Large intestine (tissue), 12 donors: ENCODE data around the gene SIGLEC6. TPM values are rescaled to one million over a fixed set of nuclear protein-coding genes. Genes with fewer than 3 reads are reported as not detected.

Experiments
- DNase-seq, 2 donors: peaks; one replicate each; pipeline versions ENCODE4 v3.0.0 to v3.0.0-alpha.2; 2013
- H3K27ac ChIP-seq: one replicate; pipeline ENCODE4 v1.5.1; 2013; ENCODE audit warnings: low read length
- H3K27me3 ChIP-seq: 2 replicates; pipeline ENCODE4 v1.6.1; 2013; ENCODE audit warnings: low read length; ENCODE audit not compliant: control insufficient read depth, insufficient read depth
- H3K36me3 ChIP-seq: 2 replicates; pipeline ENCODE4 v1.6.1; 2013; ENCODE audit warnings: low read length; ENCODE audit not compliant: control insufficient read depth, insufficient read depth
- H3K4me1 ChIP-seq: one replicate; pipeline ENCODE4 v1.6.1; 2013; ENCODE audit warnings: low read length; ENCODE audit not compliant: control insufficient read depth, insufficient read depth
- H3K4me3 ChIP-seq: one replicate; pipeline ENCODE4 v1.5.1; 2013; ENCODE audit warnings: low read length
- H3K9me3 ChIP-seq: one replicate; pipeline ENCODE4 v1.6.1; 2013; ENCODE audit warnings: mild to moderate bottlenecking, low read depth, low read length, moderate library complexity; ENCODE audit not compliant: control insufficient read depth
- whole genome bisulfite sequencing: methylation state at CpG from one replicate; pipeline ENCODE4 v1.1.5; 2013; ENCODE audit warnings: low lambda C conversion rate; ENCODE audit not compliant: insufficient coverage; 5-methylcytosine and 5-hydroxymethylcytosine counted together
- long read RNA-seq, 11 donors: transcript quantifications; one replicate each; lab custom pipeline, GENCODE V29; 2026
- polyA plus RNA-seq: library from polyadenylated mRNA; unstranded; fragments of 120-200 nt; gene quantifications from one replicate; pipeline ENCODE4 v1.2.1, GENCODE V29; 2013

Gene SIGLEC6
- polyA plus RNA-seq, result 0.09 TPM
- long read RNA-seq, donor 1, result 0 reads
- long read RNA-seq, donor 2, result 0 reads
- long read RNA-seq, donor 3, result 0 reads
- long read RNA-seq, donor 4, result 0 reads
- long read RNA-seq, donor 5, result 0 reads
- long read RNA-seq, donor 6, result 0 reads
- long read RNA-seq, donor 7, result 0 reads
- long read RNA-seq, donor 8, result 0 reads
- long read RNA-seq, donor 9, result 0 reads
- long read RNA-seq, donor 10, result 0 reads
- long read RNA-seq, donor 11, result 0 reads

DNA sequence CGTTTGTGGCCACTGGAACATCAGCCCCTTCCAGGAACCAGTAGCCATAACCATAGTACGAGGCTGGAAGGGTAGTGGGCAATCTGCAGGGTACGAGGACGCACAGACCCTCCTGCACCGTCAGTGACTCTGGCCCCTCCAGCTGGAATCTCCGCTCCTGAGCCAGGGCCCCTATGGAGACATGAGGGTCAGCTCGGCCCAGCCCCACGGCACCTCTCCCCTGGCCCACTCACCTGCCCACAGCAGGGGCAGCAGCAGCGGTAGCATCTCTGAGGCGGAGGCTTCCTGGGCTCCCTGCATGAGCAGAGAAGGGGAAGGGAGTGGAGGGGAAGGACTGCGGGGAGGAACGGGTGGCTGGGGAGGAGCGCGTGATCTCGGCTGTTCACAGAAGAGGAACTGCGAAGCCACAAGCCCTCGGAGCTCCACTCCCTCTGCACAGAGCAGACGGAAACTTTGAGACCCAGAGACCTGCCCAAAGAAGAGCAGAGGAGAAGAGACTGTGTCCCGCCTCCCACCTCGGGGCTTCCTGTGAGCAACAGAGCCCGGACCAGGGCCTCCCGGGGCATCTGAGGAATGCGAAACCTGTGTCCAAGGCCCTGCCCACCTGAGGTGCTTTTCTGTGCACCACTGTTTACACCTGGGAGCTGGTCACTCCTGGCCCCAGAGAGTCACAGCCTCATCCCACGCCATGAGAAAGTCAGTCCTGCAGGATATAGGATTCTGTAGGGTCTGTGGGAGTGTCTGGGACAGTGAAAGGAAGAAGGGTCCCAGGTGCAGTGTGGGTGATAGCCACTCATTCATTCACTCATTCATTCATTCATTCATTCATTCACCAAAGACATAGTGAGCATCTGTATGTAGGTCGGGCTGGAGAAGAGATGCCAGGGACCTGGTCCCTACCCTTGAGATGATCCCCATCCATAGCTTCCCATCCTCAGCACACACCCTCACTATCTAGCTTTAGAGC is at the start of gene SIGLEC6:
SIGLEC6 (minus strand) TSS at position 322 of the 967 bp plus-strand sequence; CDS start at position 300, 22 bp downstream.
- DNase-seq, result no peak
- Histone ChIP-seq H3K27me3 (peaks cover 16% of the 10 kb centered on the region), H3K9me3 (no peaks in the 10 kb centered on the region), H3K27ac (no peak within 1 kb of the TSS), H3K4me3 (no peak within 1 kb of the TSS), H3K36me3 (no peaks in the 10 kb centered on the region), H3K4me1 (no peaks in the 10 kb centered on the region)
- no CpG with 5 or more reads among the region's 25 CpGs for WGBS

DNA sequence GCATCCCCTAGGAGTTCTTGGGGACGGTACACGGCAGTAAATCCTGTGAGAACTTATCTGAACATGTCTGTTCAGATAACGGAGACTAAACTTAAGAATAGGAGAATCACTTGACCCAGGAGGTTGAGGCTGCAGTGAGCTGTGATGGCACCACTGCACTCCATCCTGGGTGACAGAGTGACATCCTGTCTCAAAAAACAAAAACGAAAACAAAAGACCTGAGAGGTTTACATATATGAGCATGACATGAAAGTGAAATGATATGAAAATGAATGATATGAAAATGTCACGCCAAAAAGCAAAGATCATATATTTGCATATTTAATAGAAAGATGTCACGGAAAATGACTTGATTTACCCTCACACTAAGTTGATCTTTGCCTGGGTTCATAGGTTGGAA is 45.4 kb upstream of the SIGLEC6 start:
- 93% methylated on average over 4 of the region's 6 CpGs for WGBS
- peaks cover 4% of the 10 kb centered on the region for H3K4me1 ChIP-seq
- H3K27ac ChIP-seq, result no peak overlapping the region
- H3K36me3 ChIP-seq, result peaks cover 21% of the 10 kb centered on the region
- H3K9me3 ChIP-seq, result no peaks in the 10 kb centered on the region
- no peak for DNase-seq
- no peak overlapping the region for H3K4me3 ChIP-seq
- no peaks in the 10 kb centered on the region for H3K27me3 ChIP-seq

GRCh38 chr19:51573331-51573730 is 41.9 kb upstream of the SIGLEC6 start:
- WGBS, result no CpG with 5 or more reads among the region's 3 CpGs

GRCh38 chr19:51572908-51573307 is 41.4 kb upstream of the SIGLEC6 start:
- Histone ChIP-seq H3K27me3 (peaks cover 3% of the 10 kb centered on the region), H3K27ac (no peak overlapping the region), H3K4me1 (peaks cover 7% of the 10 kb centered on the region), H3K9me3 (no peaks in the 10 kb centered on the region), H3K36me3 (peaks cover 8% of the 10 kb centered on the region), H3K4me3 (no peak overlapping the region)
- WGBS, result no CpG with 5 or more reads among the region's 4 CpGs
- no peak for DNase-seq

More at GRCh38 chr19:51573331-51573730, 41.9 kb upstream of the SIGLEC6 start:
- peak in 1 of 2 donors; percentile 5 for DNase-seq
- H3K36me3 ChIP-seq, result peaks cover 8% of the 10 kb centered on the region
- peaks cover 7% of the 10 kb centered on the region for H3K4me1 ChIP-seq
- no peak overlapping the region for H3K4me3 ChIP-seq
- peaks cover 3% of the 10 kb centered on the region for H3K27me3 ChIP-seq
- no peak overlapping the region for H3K27ac ChIP-seq
- H3K9me3 ChIP-seq, result no peaks in the 10 kb centered on the region

DNA sequence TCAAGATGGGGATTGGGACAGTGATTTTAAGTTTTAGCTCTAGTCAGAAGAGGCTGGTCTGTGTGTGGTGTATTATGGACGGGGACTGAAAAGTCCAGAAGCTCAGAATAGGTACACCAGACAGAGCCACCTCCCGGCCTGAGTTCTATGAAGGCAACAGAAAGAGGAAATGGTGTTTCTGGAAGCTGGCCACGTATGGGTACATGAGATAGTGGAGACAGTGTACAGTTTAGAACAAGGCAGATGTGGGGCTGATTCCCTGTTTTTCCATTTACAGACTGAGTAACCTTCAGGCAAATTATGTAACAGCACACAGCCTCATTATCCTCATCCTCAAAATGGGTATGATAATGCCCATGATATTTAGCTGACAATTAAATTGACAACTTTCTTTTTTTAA is 40.9 kb upstream of the SIGLEC6 start:
- Histone ChIP-seq H3K9me3 (no peaks in the 10 kb centered on the region), H3K4me1 (peaks cover 7% of the 10 kb centered on the region), H3K4me3 (no peak overlapping the region), H3K27ac (no peak overlapping the region), H3K36me3 (peaks cover 8% of the 10 kb centered on the region), H3K27me3 (peaks cover 3% of the 10 kb centered on the region)
- WGBS, result no CpG with 5 or more reads among the region's 3 CpGs
- no peak for DNase-seq

DNA sequence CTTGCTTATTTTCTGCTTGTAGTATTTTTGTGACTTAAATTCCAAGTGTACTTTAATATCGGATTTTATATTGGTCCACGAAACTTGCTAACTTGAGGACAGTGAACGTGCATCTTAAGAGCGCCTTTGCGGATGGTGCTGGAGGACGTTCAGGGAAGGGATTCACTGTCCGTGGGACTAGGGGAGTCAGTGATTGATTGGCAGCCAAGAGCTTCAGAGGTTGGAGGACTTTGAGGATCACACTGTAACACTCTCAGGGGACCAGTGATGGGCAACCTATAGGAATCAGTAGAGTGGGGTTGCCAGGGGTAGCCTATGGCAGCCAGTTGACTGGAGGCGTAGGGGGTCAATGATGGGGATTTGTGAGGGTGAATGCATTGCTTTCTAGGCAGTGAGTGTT is 40.1 kb upstream of the SIGLEC6 start:
- no peak for DNase-seq
- H3K4me1 ChIP-seq, result peaks cover 7% of the 10 kb centered on the region
- no peak overlapping the region for H3K27ac ChIP-seq
- H3K4me3 ChIP-seq, result peak overlapping the region; percentile 58
- no peaks in the 10 kb centered on the region for H3K9me3 ChIP-seq
- 0% methylated on average over 1 of the region's 8 CpGs for WGBS
- H3K27me3 ChIP-seq, result peaks cover 3% of the 10 kb centered on the region
- H3K36me3 ChIP-seq, result peaks cover 8% of the 10 kb centered on the region

DNA sequence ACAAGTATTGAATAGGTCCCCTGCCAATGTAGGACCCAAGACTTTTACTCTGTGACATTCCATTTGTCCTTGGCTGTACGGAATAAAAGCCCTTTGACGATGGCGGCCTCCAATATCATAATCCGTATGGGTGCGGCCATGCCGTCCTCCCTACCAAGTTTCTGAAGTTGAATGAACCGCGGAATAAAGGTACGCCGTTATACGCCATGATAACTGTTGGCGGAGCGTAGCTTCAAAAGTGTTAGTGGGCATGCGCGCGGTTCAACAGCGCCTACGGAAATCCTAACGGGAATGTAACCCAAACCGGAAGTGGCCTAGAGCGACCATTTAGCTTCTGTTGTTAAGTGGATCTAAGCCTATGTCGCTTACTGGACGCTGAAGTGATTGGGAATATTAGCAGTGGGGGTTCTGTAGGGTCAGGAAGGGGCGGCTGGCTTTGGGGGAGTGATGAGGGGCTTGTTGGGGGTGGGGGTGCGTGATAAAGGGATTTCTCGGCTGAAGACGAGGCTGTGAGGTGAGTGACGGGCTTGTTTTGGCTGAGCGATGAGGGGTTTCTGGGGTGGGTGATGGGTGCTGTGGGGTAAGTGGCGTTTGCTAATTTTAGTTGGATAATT is 39.6 kb upstream of the SIGLEC6 start, which contains the start of gene ZNF175:
ZNF175 (plus strand) TSS at position 322 of the 614 bp plus-strand sequence. CDS start 2,047 bp downstream, outside the sequence.
- Histone ChIP-seq H3K4me1 (peaks cover 7% of the 10 kb centered on the region), H3K9me3 (no peaks in the 10 kb centered on the region), H3K27ac (no peak within 1 kb of the TSS), H3K27me3 (peaks cover 3% of the 10 kb centered on the region), H3K4me3 (peak within 1 kb of the TSS; percentile 58), H3K36me3 (peaks cover 6% of the 10 kb centered on the region)
- DNase-seq, result peak; percentile 96 to 99
- WGBS, result no CpG with 5 or more reads among the region's 30 CpGs

DNA sequence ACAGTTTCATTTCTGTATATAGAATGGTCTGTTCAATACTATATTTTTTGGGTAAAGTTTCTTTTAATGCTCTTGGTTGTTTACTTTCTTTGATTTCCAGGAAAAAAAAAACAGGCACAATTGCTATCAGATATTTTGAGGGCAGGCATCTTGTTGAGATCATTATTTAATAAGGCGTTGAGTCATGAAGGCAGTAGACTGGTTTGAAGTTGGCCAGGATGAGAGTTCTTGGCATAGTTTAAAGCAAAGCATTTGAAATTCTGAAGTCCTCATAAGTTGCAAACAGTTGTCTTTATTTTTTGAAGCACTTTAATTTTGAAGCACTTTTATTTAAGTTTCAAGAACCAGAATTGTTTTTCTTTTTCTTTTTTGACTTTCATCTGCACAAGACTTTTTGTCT is 37.0 kb upstream of the SIGLEC6 start:
- H3K9me3 ChIP-seq, result no peaks in the 10 kb centered on the region
- WGBS, result no CpG with 5 or more reads among the region's 1 CpG
- no peak overlapping the region for H3K27ac ChIP-seq
- H3K36me3 ChIP-seq, result peaks cover 5% of the 10 kb centered on the region
- H3K4me3 ChIP-seq, result no peak overlapping the region
- H3K27me3 ChIP-seq, result peaks cover 21% of the 10 kb centered on the region
- H3K4me1 ChIP-seq, result peaks cover 7% of the 10 kb centered on the region
- DNase-seq, result no peak

DNA sequence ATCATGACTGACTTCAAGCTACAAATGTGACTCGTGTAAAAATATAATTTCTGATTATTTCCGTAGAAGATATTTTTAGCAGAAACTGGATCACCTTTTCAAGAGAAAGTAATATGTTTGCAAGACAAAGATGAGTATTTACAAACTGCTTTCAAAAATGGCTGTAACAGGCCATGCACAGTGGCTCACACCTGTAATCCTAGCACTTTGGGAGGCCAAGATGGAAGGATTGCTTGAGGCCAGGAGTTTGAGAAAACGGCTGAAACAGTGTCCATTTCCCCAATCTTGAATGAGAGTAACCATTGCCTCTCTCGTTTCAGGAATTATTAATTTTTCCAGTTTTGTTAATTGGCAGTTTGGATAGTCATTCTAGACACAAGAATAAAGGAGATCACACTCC is 36.1 kb upstream of the SIGLEC6 start:
- 100% methylated on average over 1 of the region's 4 CpGs for WGBS
- Histone ChIP-seq H3K27me3 (peaks cover 21% of the 10 kb centered on the region), H3K4me3 (no peak overlapping the region), H3K9me3 (no peaks in the 10 kb centered on the region), H3K4me1 (peaks cover 7% of the 10 kb centered on the region), H3K36me3 (no peaks in the 10 kb centered on the region), H3K27ac (no peak overlapping the region)
- no peak for DNase-seq

DNA sequence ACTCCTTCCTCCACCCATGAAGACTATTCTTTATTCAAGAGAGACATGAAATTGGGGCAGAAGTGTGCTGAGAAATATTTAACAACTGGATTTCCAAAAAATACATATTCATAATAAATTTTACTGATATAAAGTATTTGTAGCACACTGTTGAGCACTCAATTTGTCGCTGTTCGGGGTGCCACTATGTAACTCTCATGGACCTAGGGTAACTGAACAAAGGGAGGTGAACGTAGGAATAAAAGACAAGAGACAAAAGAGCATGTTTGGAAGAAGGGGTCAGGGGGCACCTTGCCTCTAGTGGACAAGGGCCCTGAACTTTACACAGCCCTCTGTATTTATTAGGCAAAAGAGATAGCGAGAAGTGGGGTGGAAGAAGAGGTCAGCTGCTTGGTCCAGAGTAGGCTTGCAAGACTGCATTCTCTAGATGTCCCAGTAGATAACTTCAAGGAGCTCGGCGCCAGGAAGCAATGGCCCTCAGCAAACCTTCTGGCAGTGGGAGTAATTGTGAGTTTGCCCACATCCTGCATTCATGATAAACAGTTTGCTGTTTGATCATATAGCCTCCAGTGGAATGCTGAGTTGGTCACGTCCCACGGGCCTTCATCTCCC is 35.1 kb upstream of the SIGLEC6 start:
- no peaks in the 10 kb centered on the region for H3K36me3 ChIP-seq

More for the DNA sequence above, 35.1 kb upstream of the SIGLEC6 start:
- no peak for DNase-seq
- Histone ChIP-seq H3K27me3 (peaks cover 21% of the 10 kb centered on the region), H3K4me1 (peaks cover under 1% of the 10 kb centered on the region), H3K4me3 (no peak overlapping the region), H3K27ac (no peak overlapping the region), H3K9me3 (no peaks in the 10 kb centered on the region)
- 67% methylated on average over 2 of the region's 8 CpGs for WGBS
